DND-41 (cell line): ENCODE results near the gene TBC1D13.

Experiments used
- ATAC-seq: fragments of 200-7000 bp; cut with Tn5 transposase; 3 replicates; pipeline ENCODE4 v1.9.1; 2021; ENCODE audit warnings: low read depth; ENCODE audit not compliant: insufficient read depth
- DNase-seq: peaks from one replicate; pipeline ENCODE4 v3.0.0-alpha.2; 2020
- H2AFZ ChIP-seq: 2 replicates; pipeline ENCODE4 v1.6.0; 2012; ENCODE audit warnings: low read depth, low read length
- H3K27ac ChIP-seq: 2 replicates; pipeline ENCODE4 v1.5.1; 2012; ENCODE audit warnings: low read length, inconsistent platforms
- H3K27me3 ChIP-seq: fragments of 200-600 bp; sonication (generic); 2 replicates; pipeline ENCODE4 v1.6.0; 2012; ENCODE audit warnings: low read length, mild to moderate bottlenecking, inconsistent platforms; ENCODE audit not compliant: insufficient read depth, poor library complexity
- H3K36me3 ChIP-seq: 2 replicates; pipeline ENCODE4 v1.5.1; 2012; ENCODE audit warnings: low read length, inconsistent platforms; ENCODE audit not compliant: insufficient read depth
- H3K4me1 ChIP-seq: 2 replicates; pipeline ENCODE4 v1.5.1; 2012; ENCODE audit warnings: mild to moderate bottlenecking, low read length; ENCODE audit not compliant: insufficient read depth
- H3K4me2 ChIP-seq: 2 replicates; pipeline ENCODE4 v1.6.0; 2012; ENCODE audit warnings: mild to moderate bottlenecking, moderate library complexity, low read length, inconsistent platforms; ENCODE audit not compliant: insufficient read depth
- H3K4me3 ChIP-seq, 2 experiments: fragments of 200-600 bp in 1 of 2; shearing (Covaris generic) in 1 of 2; 2 replicates each; pipeline ENCODE4 v1.5.1; 2012 to 2016; ENCODE audit warnings: inconsistent platforms in 2 of 2, low read length in 2 of 2, mild to moderate bottlenecking in 2 of 2, low read depth in 1 of 2, moderate library complexity in 1 of 2
- H3K79me2 ChIP-seq: 2 replicates; pipeline ENCODE4 v1.6.0; 2012; ENCODE audit warnings: low read length, inconsistent platforms; ENCODE audit not compliant: insufficient read depth
- H3K9ac ChIP-seq: 2 replicates; pipeline ENCODE4 v1.6.0; 2012; ENCODE audit warnings: low read depth, mild to moderate bottlenecking, inconsistent platforms, low read length, moderate library complexity
- H3K9me3 ChIP-seq: 2 replicates; pipeline ENCODE4 v1.5.1; 2012; ENCODE audit warnings: low read length, moderate library complexity, mild to moderate bottlenecking, inconsistent platforms; ENCODE audit not compliant: insufficient read depth, severe bottlenecking
- H4K20me1 ChIP-seq: 2 replicates; pipeline ENCODE4 v1.6.0; 2012; ENCODE audit warnings: low read length; ENCODE audit not compliant: insufficient read depth
- EZH2 ChIP-seq: IDR thresholded peaks from 3 replicates; pipeline ENCODE4 v1.6.1; 2012; ENCODE audit warnings: borderline replicate concordance, low read depth, mild to moderate bottlenecking, moderate library complexity, low read length, inconsistent platforms; ENCODE audit not compliant: severe bottlenecking
- TF ChIP-seq, protein P1 (sequence below): IDR thresholded peaks from 2 replicates; pipeline ENCODE4 v1.5.1; 2012; ENCODE audit warnings: borderline replicate concordance, low read length, moderate library complexity, mild to moderate bottlenecking; ENCODE audit not compliant: poor library complexity, severe bottlenecking; ENCODE audit errors: extremely low read depth

The TBC1D13 gene

DNA sequence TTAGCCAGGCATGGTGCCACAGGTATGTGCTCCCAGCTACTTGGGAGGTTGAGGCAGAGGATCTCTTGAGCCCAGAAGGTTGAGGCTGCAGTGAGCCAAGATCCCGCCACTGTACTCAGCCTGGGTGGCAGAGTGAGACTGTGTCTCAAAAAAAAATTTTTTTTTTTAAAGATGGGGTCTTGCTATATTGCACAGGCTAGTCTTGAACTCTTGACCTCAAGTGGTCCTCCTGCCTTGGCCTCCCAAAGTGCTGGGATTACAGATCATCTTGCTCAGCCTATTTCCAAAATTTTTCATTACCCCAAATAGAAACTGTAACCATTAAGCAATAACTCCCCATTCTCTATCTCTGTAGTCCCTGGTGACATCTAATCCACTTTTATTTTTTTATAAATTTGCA lies 4.4 kb upstream of the TBC1D13 start:
- Histone ChIP-seq H3K9me3 (no peaks in the 10 kb centered on the region), H3K36me3 (no peaks in the 10 kb centered on the region), H3K4me1 (peaks cover 14% of the 10 kb centered on the region), H4K20me1 (no peaks in the 10 kb centered on the region), H2AFZ (no peak overlapping the region), H3K4me3 (no peak overlapping the region), H3K79me2 (peaks cover 6% of the 10 kb centered on the region), H3K9ac (no peak overlapping the region), H3K4me2 (no peak overlapping the region), H3K27ac (no peak overlapping the region), H3K27me3 (no peaks in the 10 kb centered on the region)
- no peak for ATAC-seq
- DNase-seq: no peak
- no peak for TF ChIP-seq EZH2
- TF ChIP-seq, protein P1, sequence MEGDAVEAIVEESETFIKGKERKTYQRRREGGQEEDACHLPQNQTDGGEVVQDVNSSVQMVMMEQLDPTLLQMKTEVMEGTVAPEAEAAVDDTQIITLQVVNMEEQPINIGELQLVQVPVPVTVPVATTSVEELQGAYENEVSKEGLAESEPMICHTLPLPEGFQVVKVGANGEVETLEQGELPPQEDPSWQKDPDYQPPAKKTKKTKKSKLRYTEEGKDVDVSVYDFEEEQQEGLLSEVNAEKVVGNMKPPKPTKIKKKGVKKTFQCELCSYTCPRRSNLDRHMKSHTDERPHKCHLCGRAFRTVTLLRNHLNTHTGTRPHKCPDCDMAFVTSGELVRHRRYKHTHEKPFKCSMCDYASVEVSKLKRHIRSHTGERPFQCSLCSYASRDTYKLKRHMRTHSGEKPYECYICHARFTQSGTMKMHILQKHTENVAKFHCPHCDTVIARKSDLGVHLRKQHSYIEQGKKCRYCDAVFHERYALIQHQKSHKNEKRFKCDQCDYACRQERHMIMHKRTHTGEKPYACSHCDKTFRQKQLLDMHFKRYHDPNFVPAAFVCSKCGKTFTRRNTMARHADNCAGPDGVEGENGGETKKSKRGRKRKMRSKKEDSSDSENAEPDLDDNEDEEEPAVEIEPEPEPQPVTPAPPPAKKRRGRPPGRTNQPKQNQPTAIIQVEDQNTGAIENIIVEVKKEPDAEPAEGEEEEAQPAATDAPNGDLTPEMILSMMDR: no peak

DNA sequence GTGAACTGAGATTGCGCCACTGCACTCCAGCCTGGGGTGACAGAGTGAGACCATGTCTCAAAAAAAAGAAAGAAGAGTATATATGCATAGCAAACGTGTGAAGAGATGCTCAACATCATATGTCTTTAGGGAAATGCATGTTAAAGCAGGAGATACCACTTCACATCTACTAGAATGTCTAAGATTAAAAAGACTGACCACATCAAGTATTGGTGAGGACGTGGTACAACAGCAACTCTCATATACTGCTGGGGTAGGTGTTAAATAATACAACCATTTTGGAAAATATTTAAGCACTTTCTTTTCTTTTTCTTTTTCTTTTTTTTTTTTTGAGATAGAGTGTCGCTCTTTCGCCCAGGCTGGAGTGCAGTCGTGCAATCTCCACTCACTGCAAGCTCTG lies 1.6 kb upstream of the TBC1D13 start:
- DNase-seq: no peak
- H3K4me3 ChIP-seq: no peak overlapping the region
- H3K9me3 ChIP-seq: no peaks in the 10 kb centered on the region
- H3K36me3 ChIP-seq: peaks cover 7% of the 10 kb centered on the region
- no peaks in the 10 kb centered on the region for H3K27me3 ChIP-seq
- H2AFZ ChIP-seq: no peak overlapping the region; the same call in 1 of the 2 replicates
- H3K4me1 ChIP-seq: peaks cover 27% of the 10 kb centered on the region
- no peak overlapping the region for H3K4me2 ChIP-seq
- peaks cover 2% of the 10 kb centered on the region; the same call in 1 of the 2 replicates for H4K20me1 ChIP-seq
- H3K27ac ChIP-seq: no peak overlapping the region
- ATAC-seq: no peak
- H3K79me2 ChIP-seq: peaks cover 20% of the 10 kb centered on the region
- TF ChIP-seq, protein P1: no peak
- TF ChIP-seq EZH2: no peak
- H3K9ac ChIP-seq: no peak overlapping the region

DNA sequence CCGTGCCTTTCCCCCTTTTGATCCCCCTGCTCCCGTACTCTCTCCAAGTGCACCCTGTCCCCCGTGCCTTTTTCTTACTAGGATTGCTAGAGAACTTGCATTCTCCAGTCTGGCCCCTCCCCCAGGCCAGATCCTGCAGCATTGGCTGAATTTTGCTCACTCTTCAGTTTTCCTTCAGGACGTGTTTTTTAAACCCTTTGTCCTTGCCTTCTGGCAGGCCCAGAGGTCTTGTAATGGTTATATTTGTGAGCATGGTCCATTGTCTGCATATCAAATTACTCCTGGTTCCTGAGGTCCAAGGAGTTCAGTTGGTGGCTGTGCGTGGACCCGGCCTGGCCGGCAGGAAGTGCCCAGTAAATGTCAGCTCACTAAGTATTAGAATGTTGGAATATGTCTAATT lies 606 bp downstream of the TBC1D13 start:
- no peak for TF ChIP-seq EZH2
- TF ChIP-seq, protein P1: no peak
- Histone ChIP-seq H3K4me1 (peaks cover 27% of the 10 kb centered on the region), H3K79me2 (peaks cover 20% of the 10 kb centered on the region), H3K9ac (peak overlapping the region; percentile 77), H3K4me2 (peak overlapping the region; percentile 88), H3K4me3 (peak overlapping the region; percentile 94 to 96), H3K36me3 (peaks cover 28% of the 10 kb centered on the region), H2AFZ (peak overlapping the region; percentile 90), H3K27me3 (no peaks in the 10 kb centered on the region), H3K9me3 (no peaks in the 10 kb centered on the region), H4K20me1 (peaks cover 2% of the 10 kb centered on the region; the same call in 1 of the 2 replicates), H3K27ac (peak overlapping the region; percentile 83)
- no peak for DNase-seq
- no peak for ATAC-seq
